Activated CD4-positive, CD25-positive, alpha-beta regulatory T cell (primary cell): ENCODE measurements around the gene TAP2.
"Not testable (repeated sequence)": the region's sequence is repeated elsewhere in the genome, so short reads cannot be mapped to it uniquely, and the experiment has no call there.

Experiments
- DNase-seq, 4 experiments: peaks; one replicate each; lab custom pipeline; 2025; lab: John Stamatoyannopoulos, UW

TAP2 gene

GRCh38 chr6:32838114-32838958, at the start of gene TAP2:
Gene TAP2 (minus strand): TSS chr6:32838739. CDS start chr6:32838233, 506 bp downstream.
- peak; percentile 97 to 98 (median 98) for DNase-seq

- no peak for DNase-seq
Observed at GRCh38 chr6:32887616-32888015, 49.1 kb upstream of the TAP2 start.

- no peak for DNase-seq
Observed at GRCh38 chr6:32886681-32887383, 48.3 kb upstream of the TAP2 start.

- no peak for DNase-seq
Observed at GRCh38 chr6:32885698-32886286, 47.3 kb upstream of the TAP2 start.

- DNase-seq = no peak
Observed at GRCh38 chr6:32883789-32884188, 45.2 kb upstream of the TAP2 start.

GRCh38 chr6:32882879-32883250, 44.3 kb upstream of the TAP2 start:
- DNase-seq = no peak

- not testable (repeated sequence) for DNase-seq
Observed at GRCh38 chr6:32880962-32881361, 42.4 kb upstream of the TAP2 start.

GRCh38 chr6:32879691-32880090, 41.2 kb upstream of the TAP2 start:
- no peak for DNase-seq

- no peak for DNase-seq
Observed at GRCh38 chr6:32876603-32877002, 38.1 kb upstream of the TAP2 start.

- DNase-seq = not testable (repeated sequence)
Observed at GRCh38 chr6:32873947-32874346, 35.4 kb upstream of the TAP2 start.

- peak; percentile 71 to 89 (median 76) for DNase-seq
Observed at GRCh38 chr6:32868257-32868788, 29.8 kb upstream of the TAP2 start.

GRCh38 chr6:32867554-32868256, 29.2 kb upstream of the TAP2 start:
- no peak for DNase-seq

GRCh38 chr6:32867022-32867477, 28.5 kb upstream of the TAP2 start:
- no peak for DNase-seq

GRCh38 chr6:32865724-32866443, 27.3 kb upstream of the TAP2 start:
- DNase-seq = no peak

GRCh38 chr6:32862725-32863124, 24.2 kb upstream of the TAP2 start:
- no peak for DNase-seq

- DNase-seq = no peak
Observed at GRCh38 chr6:32860674-32861073, 22.1 kb upstream of the TAP2 start.

- no peak for DNase-seq
Observed at GRCh38 chr6:32858194-32858593, 19.7 kb upstream of the TAP2 start.

- DNase-seq = no peak
Observed at GRCh38 chr6:32857156-32857891, 18.8 kb upstream of the TAP2 start.

GRCh38 chr6:32855467-32856174, 17.1 kb upstream of the TAP2 start:
- no peak for DNase-seq
